CD4-positive, alpha-beta memory T cell (primary cell): ENCODE measurements around the gene GARNL3. TPM values are rescaled to one million over a fixed set of nuclear protein-coding genes. Genes with fewer than 3 reads are reported as not detected.

Source experiments
- CTCF ChIA-PET: fragments of 350-600 bp; sonication (Branson Sonifier 250); formaldehyde crosslinking; loops from one replicate; lab custom pipeline; 2021; ENCODE audit warnings: inconsistent platforms; ENCODE audit not compliant: partially characterized antibody; lab: Charles Lee
- POLR2A ChIA-PET: fragments of 350-600 bp; sonication (Branson Sonifier 250); formaldehyde crosslinking; loops from one replicate; lab custom pipeline; 2021; ENCODE audit not compliant: partially characterized antibody; lab: Charles Lee
- DNase-seq, 5 donors: peaks; one replicate each; pipeline versions ENCODE4 v3.0.0 to v3.0.0-alpha.2; 2020 to 2022; ENCODE audit warnings: mixed read lengths in 1 of 5
- H3K27ac ChIP-seq: one replicate; pipeline ENCODE4 v1.7.0; 2013; ENCODE audit warnings: low read depth, low read length
- H3K27me3 ChIP-seq: 2 replicates; pipeline ENCODE4 v1.7.0; 2013; ENCODE audit warnings: mild to moderate bottlenecking, low read length, moderate library complexity; ENCODE audit not compliant: insufficient read depth
- H3K36me3 ChIP-seq: 2 replicates; pipeline ENCODE4 v1.7.0; 2013; ENCODE audit warnings: mild to moderate bottlenecking, low read length, moderate library complexity; ENCODE audit not compliant: insufficient read depth
- H3K4me1 ChIP-seq: 2 replicates; pipeline ENCODE4 v1.7.0; 2013; ENCODE audit warnings: mild to moderate bottlenecking, low read length, moderate library complexity; ENCODE audit not compliant: insufficient read depth
- H3K4me3 ChIP-seq, 2 donors: one replicate each; pipeline ENCODE4 v1.7.0; 2013; ENCODE audit warnings: low read length in 2 of 2, mild to moderate bottlenecking in 1 of 2
- H3K9me3 ChIP-seq, 2 donors: one replicate each; pipeline ENCODE4 v1.7.0; 2013; ENCODE audit warnings: low read length in 2 of 2, control low read depth in 1 of 2; ENCODE audit not compliant: control insufficient read depth in 1 of 2
- H3K27ac Mint-ChIP-seq, 7 donors: one replicate each; pipeline ENCODE4 v1.8.0; 2020 to 2021; ENCODE audit warnings: mixed read lengths in 7 of 7, mild to moderate bottlenecking in 6 of 7, inconsistent platforms in 3 of 7, moderate library complexity in 3 of 7
- H3K27me3 Mint-ChIP-seq, 2 donors: one replicate each; pipeline ENCODE4 v1.8.0; 2020 to 2021; ENCODE audit warnings: mixed read lengths in 2 of 2
- H3K36me3 Mint-ChIP-seq, 2 donors: one replicate each; pipeline ENCODE4 v1.8.0; 2020 to 2021; ENCODE audit warnings: mixed read lengths in 2 of 2, inconsistent platforms in 1 of 2, mild to moderate bottlenecking in 1 of 2
- H3K4me1 Mint-ChIP-seq, 4 donors: one replicate each; pipeline ENCODE4 v1.8.0; 2020 to 2021; ENCODE audit warnings: mixed read lengths in 4 of 4, mild to moderate bottlenecking in 1 of 4
- H3K4me3 Mint-ChIP-seq, 8 donors: one replicate each; pipeline ENCODE4 v1.8.0; 2020 to 2021; ENCODE audit warnings: mixed read lengths in 8 of 8, mild to moderate bottlenecking in 7 of 8, moderate library complexity in 6 of 8, inconsistent platforms in 3 of 8
- H3K9me3 Mint-ChIP-seq, 8 donors: one replicate each; pipeline ENCODE4 v1.8.0; 2020 to 2021; ENCODE audit warnings: mixed read lengths in 8 of 8, mild to moderate bottlenecking in 5 of 8, inconsistent platforms in 3 of 8, moderate library complexity in 1 of 8
- intact Hi-C: fragments of 100-400 bp; cut with micrococcal nuclease; formaldehyde crosslinking; loops from one replicate; pipeline ENCODE4 v1.15.1; 2023
- polyA plus RNA-seq, 2 donors: library from polyadenylated mRNA; unstranded; fragments of 300-500 nt; fragmentation: Illumina TruSeq; gene quantifications; one replicate each; pipeline ENCODE4 v1.2.3, GENCODE V29; 2021
- total RNA-seq, 2 experiments: library from RNA; stranded (reverse); gene quantifications; one replicate each; pipeline ENCODE4 v1.2.3, GENCODE V29; 2021

Gene GARNL3
- total and polyA plus RNA-seq, 4 experiments from 2014 or later: 0.41 to 6.6 (median 5.9) TPM; not detected in 1

- Histone ChIP-seq H3K36me3 (no peaks in the 10 kb centered on the region), H3K27ac (no peak overlapping the region), H3K4me3 (no peak overlapping the region), H3K4me1 (peaks cover 23% of the 10 kb centered on the region), H3K9me3 (no peaks in the 10 kb centered on the region), H3K27me3 (peaks cover 54% of the 10 kb centered on the region)
- DNase-seq: no peak
- H3K4me1 Mint-ChIP-seq: peaks cover 17 to 18% (median 17%) of the 10 kb centered on the region in 4 donors
- CTCF ChIA-PET: interaction anchor here (2.2 kb wide), 1 partner anchor 10 kb away, joined by 7 read pairs; the partner anchor contains the start of gene SLC2A8
- H3K4me3 Mint-ChIP-seq: no peak overlapping the region
- POLR2A ChIA-PET: interaction anchor here (0.8 to 3.6 kb wide), 3 partner anchors 10 to 162 kb away, joined by 3 to 30 read pairs (median 3); partner anchors contain the start of genes LRSAM1, RPL12 and SLC2A8
- intact Hi-C loops: no loop called here
- peaks cover 0 to 2% (median 0%) of the 10 kb centered on the region in 8 donors for H3K9me3 Mint-ChIP-seq
- peak overlapping the region in 1 of 7 donors; percentile 58 for H3K27ac Mint-ChIP-seq
- no peaks in the 10 kb centered on the region for H3K36me3 Mint-ChIP-seq
- H3K27me3 Mint-ChIP-seq: peaks cover 55 to 59% of the 10 kb centered on the region in 2 donors
Measured at GRCh38 chr9:127386981-127387380, 122.4 kb downstream of the GARNL3 start.

GRCh38 chr9:127388037-127388855 is 123.7 kb downstream of the GARNL3 start:
- Histone ChIP-seq H3K4me3 (no peak overlapping the region), H3K27me3 (peaks cover 66% of the 10 kb centered on the region)

GRCh38 chr9:127388856-127389238 is 124.3 kb downstream of the GARNL3 start:
- no peak overlapping the region for H3K27ac ChIP-seq
- no peak overlapping the region for H3K4me3 ChIP-seq
- H3K9me3 ChIP-seq: no peaks in the 10 kb centered on the region
- peaks cover 0 to 2% (median 0%) of the 10 kb centered on the region in 8 donors for H3K9me3 Mint-ChIP-seq
- peaks cover 66% of the 10 kb centered on the region for H3K27me3 ChIP-seq
- peaks cover 57 to 64% of the 10 kb centered on the region in 2 donors for H3K27me3 Mint-ChIP-seq
- H3K4me3 Mint-ChIP-seq: peak overlapping the region in 4 of 8 donors; percentile 40 to 69 (median 50)
- CTCF ChIA-PET: interaction anchor here (0.7 to 2.2 kb wide), 2 partner anchors 8 to 46 kb away, joined by 4 to 7 read pairs; partner anchors contain the start of gene SLC2A8
- intact Hi-C loops: loop anchor here (1.0 to 2.0 kb wide), 4 partner anchors 7 to 403 kb away; partner anchors contain the start of genes LRSAM1, RPL12 and ZNF79
- H3K4me1 ChIP-seq: peaks cover 23% of the 10 kb centered on the region
- POLR2A ChIA-PET: interaction anchor here (0.6 to 3.6 kb wide), 5 partner anchors 8 to 442 kb away, joined by 3 to 30 read pairs (median 7); partner anchors contain the start of genes LRSAM1, RPL12 and SLC2A8
- H3K36me3 Mint-ChIP-seq: no peaks in the 10 kb centered on the region
- H3K27ac Mint-ChIP-seq: peak overlapping the region; percentile 39 to 93 (median 82)
- no peaks in the 10 kb centered on the region for H3K36me3 ChIP-seq
- no peak for DNase-seq
- peaks cover 17 to 18% (median 18%) of the 10 kb centered on the region in 4 donors for H3K4me1 Mint-ChIP-seq

More at GRCh38 chr9:127388037-127388855, 123.7 kb downstream of the GARNL3 start:
- ChIA-PET POLR2A (interaction anchor here (1.2 to 3.6 kb wide), 5 partner anchors 9 to 402 kb away, joined by 3 to 30 read pairs (median 7); partner anchors contain the start of genes LRSAM1, RPL12 and SLC2A8), CTCF (interaction anchor here (0.7 to 2.2 kb wide), 2 partner anchors 9 to 46 kb away, joined by 4 to 7 read pairs; partner anchors contain the start of gene SLC2A8)
- Mint-ChIP-seq H3K27me3 (peaks cover 56 to 65% of the 10 kb centered on the region in 2 donors), H3K27ac (peak overlapping the region; percentile 39 to 93 (median 82)), H3K4me1 (peaks cover 17 to 18% (median 18%) of the 10 kb centered on the region in 4 donors), H3K36me3 (no peaks in the 10 kb centered on the region), H3K4me3 (peak overlapping the region in 6 of 8 donors; percentile 40 to 69 (median 54)), H3K9me3 (peaks cover 0 to 2% (median 0%) of the 10 kb centered on the region in 8 donors)
- intact Hi-C loops: loop anchor here (1.0 to 2.0 kb wide), 4 partner anchors 8 to 402 kb away; partner anchors contain the start of genes LRSAM1, RPL12 and ZNF79
- peaks cover 23% of the 10 kb centered on the region for H3K4me1 ChIP-seq
- H3K9me3 ChIP-seq: no peaks in the 10 kb centered on the region
- peak; percentile 90 to 95 (median 93) for DNase-seq
- no peaks in the 10 kb centered on the region for H3K36me3 ChIP-seq
- H3K27ac ChIP-seq: no peak overlapping the region

GRCh38 chr9:127389381-127390247 is 125.0 kb downstream of the GARNL3 start:
- peaks cover 23% of the 10 kb centered on the region for H3K4me1 ChIP-seq
- Mint-ChIP-seq H3K4me1 (peaks cover 15 to 18% (median 18%) of the 10 kb centered on the region in 4 donors), H3K27me3 (peaks cover 50 to 57% of the 10 kb centered on the region in 2 donors), H3K36me3 (no peaks in the 10 kb centered on the region), H3K9me3 (peaks cover 0 to 2% (median 0%) of the 10 kb centered on the region in 8 donors), H3K4me3 (no peak overlapping the region), H3K27ac (peak overlapping the region in 2 of 7 donors; percentile 82 to 93)
- ChIA-PET CTCF (no interaction called here), POLR2A (interaction anchor here (0.6 to 3.6 kb wide), 3 partner anchors 7 to 441 kb away, joined by 3 to 30 read pairs (median 19); partner anchors contain the start of genes LRSAM1, RPL12 and SLC2A8)
- H3K4me3 ChIP-seq: no peak overlapping the region
- no peak overlapping the region for H3K27ac ChIP-seq
- peaks cover 62% of the 10 kb centered on the region for H3K27me3 ChIP-seq
- no peaks in the 10 kb centered on the region for H3K36me3 ChIP-seq
- DNase-seq: no peak
- H3K9me3 ChIP-seq: no peaks in the 10 kb centered on the region
- intact Hi-C loops: loop anchor here (2.0 kb wide), 1 partner anchor 61 kb away; the partner anchor contains the start of genes LRSAM1 and RPL12

GRCh38 chr9:127390248-127390545 is 125.6 kb downstream of the GARNL3 start:
- H3K4me3 Mint-ChIP-seq: no peak overlapping the region
- no peak for DNase-seq
- peaks cover 59% of the 10 kb centered on the region for H3K27me3 ChIP-seq
- ChIA-PET POLR2A (interaction anchor here (3.6 kb wide), 1 partner anchor 60 kb away, joined by 30 read pairs; the partner anchor contains the start of genes LRSAM1 and RPL12), CTCF (no interaction called here)
- H3K36me3 ChIP-seq: no peaks in the 10 kb centered on the region
- H3K4me3 ChIP-seq: no peak overlapping the region
- H3K4me1 Mint-ChIP-seq: peaks cover 15 to 18% (median 18%) of the 10 kb centered on the region in 4 donors
- peaks cover 23% of the 10 kb centered on the region for H3K4me1 ChIP-seq
- peaks cover 49 to 55% of the 10 kb centered on the region in 2 donors for H3K27me3 Mint-ChIP-seq
- H3K9me3 Mint-ChIP-seq: peaks cover 0 to 2% (median 0%) of the 10 kb centered on the region in 8 donors
- intact Hi-C loops: no loop called here
- no peaks in the 10 kb centered on the region for H3K9me3 ChIP-seq
- no peaks in the 10 kb centered on the region for H3K36me3 Mint-ChIP-seq
- no peak overlapping the region for H3K27ac ChIP-seq
- H3K27ac Mint-ChIP-seq: no peak overlapping the region

GRCh38 chr9:127390563-127390962 is 126.0 kb downstream of the GARNL3 start:
- H3K4me1 Mint-ChIP-seq: peaks cover 16 to 18% (median 18%) of the 10 kb centered on the region in 4 donors
- peaks cover 49 to 53% of the 10 kb centered on the region in 2 donors for H3K27me3 Mint-ChIP-seq
- H3K36me3 Mint-ChIP-seq: no peaks in the 10 kb centered on the region
- Histone ChIP-seq H3K27me3 (peaks cover 57% of the 10 kb centered on the region), H3K4me3 (no peak overlapping the region), H3K36me3 (no peaks in the 10 kb centered on the region), H3K27ac (no peak overlapping the region), H3K4me1 (peaks cover 23% of the 10 kb centered on the region), H3K9me3 (no peaks in the 10 kb centered on the region)
- ChIA-PET POLR2A (interaction anchor here (3.6 kb wide), 1 partner anchor 60 kb away, joined by 30 read pairs; the partner anchor contains the start of genes LRSAM1 and RPL12), CTCF (no interaction called here)
- intact Hi-C loops: no loop called here
- no peak for DNase-seq
- H3K9me3 Mint-ChIP-seq: peaks cover 0 to 1% (median 0%) of the 10 kb centered on the region in 8 donors
- H3K4me3 Mint-ChIP-seq: no peak overlapping the region
- H3K27ac Mint-ChIP-seq: no peak overlapping the region
